ENCODE measurements around the gene FBXL7. TPM values are rescaled to one million over a fixed set of nuclear protein-coding genes. Genes with fewer than 3 reads are reported as not detected.

The FBXL7 gene
- total RNA-seq, 1 experiment from 2014 or later, result not detected

DNA sequence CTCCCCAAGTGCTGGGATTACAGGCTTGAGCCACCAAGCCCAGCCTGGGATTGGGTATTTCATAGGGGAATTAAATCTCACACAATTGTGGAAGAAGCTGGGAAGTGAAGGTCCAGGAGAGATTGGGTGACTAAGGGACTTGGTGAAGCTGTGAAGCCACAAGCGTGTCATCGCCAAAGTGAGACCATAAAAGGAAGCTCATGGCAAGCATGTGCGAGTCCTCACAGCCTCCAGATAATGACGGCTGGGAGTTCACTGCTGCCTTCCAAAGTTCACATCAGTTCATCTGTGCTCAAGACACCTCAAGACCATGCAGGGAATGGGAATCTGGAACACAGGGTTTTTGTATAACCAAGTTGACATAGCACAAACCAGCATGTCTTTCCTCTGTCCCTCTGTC, 469.0 kb downstream of the FBXL7 start:
- H3K4me1 ChIP-seq (ENCODE audit: control insufficient read depth, insufficient read depth, low read length), result no peaks in the 10 kb centered on the region
- no peaks in the 10 kb centered on the region for H3K27me3 ChIP-seq (ENCODE audit: control insufficient read depth, insufficient read depth, low read length)
- POLR2A ChIA-PET, result no interaction called here
- no peak overlapping the region for H3K4me3 ChIP-seq (ENCODE audit: low read depth in 2 of 2, low read length in 2 of 2)
- in situ Hi-C loops (cut with HindIII; ENCODE audit: low pct_unique_long_range_greater_than_20kb, low sequenced_read_pairs) (no loop called here), intact Hi-C loops (cut with micrococcal nuclease; ENCODE audit: unreplicated experiment) (no loop called here)
- no TSS peak for BruUV-seq (replicated peaks)
- no peak overlapping the region for H3K27ac ChIP-seq (ENCODE audit: low read length)
- TF ChIP-seq, protein P1, sequence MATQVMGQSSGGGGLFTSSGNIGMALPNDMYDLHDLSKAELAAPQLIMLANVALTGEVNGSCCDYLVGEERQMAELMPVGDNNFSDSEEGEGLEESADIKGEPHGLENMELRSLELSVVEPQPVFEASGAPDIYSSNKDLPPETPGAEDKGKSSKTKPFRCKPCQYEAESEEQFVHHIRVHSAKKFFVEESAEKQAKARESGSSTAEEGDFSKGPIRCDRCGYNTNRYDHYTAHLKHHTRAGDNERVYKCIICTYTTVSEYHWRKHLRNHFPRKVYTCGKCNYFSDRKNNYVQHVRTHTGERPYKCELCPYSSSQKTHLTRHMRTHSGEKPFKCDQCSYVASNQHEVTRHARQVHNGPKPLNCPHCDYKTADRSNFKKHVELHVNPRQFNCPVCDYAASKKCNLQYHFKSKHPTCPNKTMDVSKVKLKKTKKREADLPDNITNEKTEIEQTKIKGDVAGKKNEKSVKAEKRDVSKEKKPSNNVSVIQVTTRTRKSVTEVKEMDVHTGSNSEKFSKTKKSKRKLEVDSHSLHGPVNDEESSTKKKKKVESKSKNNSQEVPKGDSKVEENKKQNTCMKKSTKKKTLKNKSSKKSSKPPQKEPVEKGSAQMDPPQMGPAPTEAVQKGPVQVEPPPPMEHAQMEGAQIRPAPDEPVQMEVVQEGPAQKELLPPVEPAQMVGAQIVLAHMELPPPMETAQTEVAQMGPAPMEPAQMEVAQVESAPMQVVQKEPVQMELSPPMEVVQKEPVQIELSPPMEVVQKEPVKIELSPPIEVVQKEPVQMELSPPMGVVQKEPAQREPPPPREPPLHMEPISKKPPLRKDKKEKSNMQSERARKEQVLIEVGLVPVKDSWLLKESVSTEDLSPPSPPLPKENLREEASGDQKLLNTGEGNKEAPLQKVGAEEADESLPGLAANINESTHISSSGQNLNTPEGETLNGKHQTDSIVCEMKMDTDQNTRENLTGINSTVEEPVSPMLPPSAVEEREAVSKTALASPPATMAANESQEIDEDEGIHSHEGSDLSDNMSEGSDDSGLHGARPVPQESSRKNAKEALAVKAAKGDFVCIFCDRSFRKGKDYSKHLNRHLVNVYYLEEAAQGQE (IDR thresholded peaks at IDR 0.05; ENCODE audit: insufficient read depth in 1 of 2, low read depth in 2 of 2, low read length in 1 of 2), result no peak
- TF ChIP-seq POLR2AphosphoS5 (IDR thresholded peaks at IDR 0.05; ENCODE audit: low read depth, low read length) (no peak), TCF7L2 (IDR thresholded peaks at IDR 0.05; ENCODE audit: low read depth, low read length) (no peak), SIN3A (IDR thresholded peaks at IDR 0.05; ENCODE audit: borderline replicate concordance, insufficient read depth, low read depth, low read length) (no peak)
- TF ChIP-seq, protein P2, sequence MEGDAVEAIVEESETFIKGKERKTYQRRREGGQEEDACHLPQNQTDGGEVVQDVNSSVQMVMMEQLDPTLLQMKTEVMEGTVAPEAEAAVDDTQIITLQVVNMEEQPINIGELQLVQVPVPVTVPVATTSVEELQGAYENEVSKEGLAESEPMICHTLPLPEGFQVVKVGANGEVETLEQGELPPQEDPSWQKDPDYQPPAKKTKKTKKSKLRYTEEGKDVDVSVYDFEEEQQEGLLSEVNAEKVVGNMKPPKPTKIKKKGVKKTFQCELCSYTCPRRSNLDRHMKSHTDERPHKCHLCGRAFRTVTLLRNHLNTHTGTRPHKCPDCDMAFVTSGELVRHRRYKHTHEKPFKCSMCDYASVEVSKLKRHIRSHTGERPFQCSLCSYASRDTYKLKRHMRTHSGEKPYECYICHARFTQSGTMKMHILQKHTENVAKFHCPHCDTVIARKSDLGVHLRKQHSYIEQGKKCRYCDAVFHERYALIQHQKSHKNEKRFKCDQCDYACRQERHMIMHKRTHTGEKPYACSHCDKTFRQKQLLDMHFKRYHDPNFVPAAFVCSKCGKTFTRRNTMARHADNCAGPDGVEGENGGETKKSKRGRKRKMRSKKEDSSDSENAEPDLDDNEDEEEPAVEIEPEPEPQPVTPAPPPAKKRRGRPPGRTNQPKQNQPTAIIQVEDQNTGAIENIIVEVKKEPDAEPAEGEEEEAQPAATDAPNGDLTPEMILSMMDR (IDR thresholded peaks at IDR 0.05), result no peak
- no peaks in the 10 kb centered on the region for H3K9me3 ChIP-seq (ENCODE audit: control insufficient read depth, insufficient read depth, low read depth, low read length)
- H3K36me3 ChIP-seq (ENCODE audit: control insufficient read depth, insufficient read depth, low read length), result no peaks in the 10 kb centered on the region
- ATAC-seq (no peak), DNase-seq (ENCODE audit: low read depth, low spot score) (no peak)
- CTCF ChIA-PET, result no interaction called here

DNA sequence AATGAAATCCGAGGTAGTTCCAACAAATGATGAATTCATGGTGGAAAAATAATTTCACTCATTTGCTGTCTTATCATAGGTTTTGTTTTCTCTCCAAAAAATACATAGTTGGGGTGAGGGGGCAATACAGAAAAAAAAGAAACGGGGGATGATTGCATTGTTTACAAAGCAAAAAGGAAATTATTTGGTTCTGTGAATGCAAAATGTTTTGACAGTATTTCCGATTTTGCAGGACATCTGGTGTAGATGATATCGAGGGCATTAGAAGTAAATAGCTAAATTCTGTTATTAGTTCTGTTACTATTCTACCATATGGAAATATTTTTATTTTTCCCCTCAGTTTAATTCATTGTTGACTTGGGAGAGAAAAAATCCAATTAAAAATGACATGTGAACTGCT, 477.9 kb downstream of the FBXL7 start:
- Histone ChIP-seq H3K36me3 (ENCODE audit: control insufficient read depth, insufficient read depth, low read length) (peaks cover 2% of the 10 kb centered on the region; the same call in 1 of the 2 replicates), H3K27me3 (ENCODE audit: control insufficient read depth, insufficient read depth, low read length) (no peaks in the 10 kb centered on the region), H3K9me3 (ENCODE audit: control insufficient read depth, insufficient read depth, low read depth, low read length) (no peaks in the 10 kb centered on the region), H3K4me1 (ENCODE audit: control insufficient read depth, insufficient read depth, low read length) (no peaks in the 10 kb centered on the region), H3K4me3 (ENCODE audit: low read depth in 2 of 2, low read length in 2 of 2) (no peak overlapping the region), H3K27ac (ENCODE audit: low read length) (no peak overlapping the region)
- ATAC-seq, result no peak
- no peak for TF ChIP-seq SIN3A (IDR thresholded peaks at IDR 0.05; ENCODE audit: borderline replicate concordance, insufficient read depth, low read depth, low read length)
- TF ChIP-seq POLR2AphosphoS5 (IDR thresholded peaks at IDR 0.05; ENCODE audit: low read depth, low read length), result no peak
- TF ChIP-seq, protein P2 (IDR thresholded peaks at IDR 0.05), result no peak
- TF ChIP-seq TCF7L2 (IDR thresholded peaks at IDR 0.05; ENCODE audit: low read depth, low read length), result no peak
- TF ChIP-seq, protein P1 (IDR thresholded peaks at IDR 0.05; ENCODE audit: insufficient read depth in 1 of 2, low read depth in 2 of 2, low read length in 1 of 2), result no peak
- POLR2A ChIA-PET, result no interaction called here
- CTCF ChIA-PET, result no interaction called here
- no peak for DNase-seq (ENCODE audit: low read depth, low spot score)
- intact Hi-C loops (cut with micrococcal nuclease; ENCODE audit: unreplicated experiment), result no loop called here
- in situ Hi-C loops (cut with HindIII; ENCODE audit: low pct_unique_long_range_greater_than_20kb, low sequenced_read_pairs), result no loop called here
- BruUV-seq (replicated peaks), result no TSS peak

All from Panc1 (cell line).